B cell (primary cell): ENCODE data around the gene S100A1. TPM values are rescaled to one million over a fixed set of nuclear protein-coding genes. Genes with fewer than 3 reads are reported as not detected.

ENCODE experiments used
- ATAC-seq: fragments of 200-7000 bp; cut with Tn5 transposase; one replicate; pipeline ENCODE4 v1.10.0; 2021; ENCODE audit warnings: low read depth, mild to moderate bottlenecking, moderate number of reproducible peaks, moderate library complexity
- CTCF ChIA-PET: fragments of 350-600 bp; sonication (Branson Sonifier 250); formaldehyde crosslinking; loops from one replicate; lab custom pipeline; 2021; ENCODE audit warnings: antibody characterized with exemption, inconsistent platforms; lab: Charles Lee
- POLR2A ChIA-PET: fragments of 350-600 bp; sonication (Branson Sonifier 250); formaldehyde crosslinking; loops from one replicate; lab custom pipeline; 2021; ENCODE audit warnings: antibody characterized with exemption; lab: Charles Lee
- DNase-seq: peaks from one replicate; pipeline ENCODE4 v3.0.0; 2013
- H2AFZ ChIP-seq: 2 replicates; pipeline ENCODE4 v1.6.1; 2012; ENCODE audit warnings: mild to moderate bottlenecking, low read depth, low read length; ENCODE audit not compliant: insufficient read depth, poor library complexity, severe bottlenecking
- H3K27ac ChIP-seq, 2 donors: 1 replicate in 1 of 2; 2 replicates in 1 of 2; pipeline ENCODE4 v1.5.1; 2012 to 2013; ENCODE audit warnings: low read length in 2 of 2, mild to moderate bottlenecking in 2 of 2, moderate library complexity in 1 of 2
- H3K27me3 ChIP-seq, 4 experiments: fragments of 200-600 bp in 1 of 4; sonication (generic) in 1 of 4; replicated peaks in 1 of 4; 1 replicate in 2 of 4; 2 replicates in 2 of 4; pipeline versions ENCODE4 v1.6.1 to v1.7.0; 2013 to 2016; ENCODE audit warnings: low read length in 3 of 4, mild to moderate bottlenecking in 2 of 4, mixed read lengths in 1 of 4, moderate library complexity in 1 of 4; ENCODE audit not compliant: insufficient read depth in 4 of 4, control insufficient read depth in 3 of 4; ENCODE audit errors: control extremely low read depth in 1 of 4
- H3K36me3 ChIP-seq, 2 experiments: replicated peaks in 1 of 2; 1 replicate in 1 of 2; 2 replicates in 1 of 2; pipeline versions ENCODE4 v1.6.1 to v1.7.1; 2013; ENCODE audit warnings: low read length in 1 of 2; ENCODE audit not compliant: insufficient read depth in 2 of 2, control insufficient read depth in 1 of 2; ENCODE audit errors: control extremely low read depth in 1 of 2, extremely low read depth in 1 of 2
- H3K4me1 ChIP-seq, 2 donors: fragments of 200-600 bp in 1 of 2; sonication (generic) in 1 of 2; 1 replicate in 1 of 2; 2 replicates in 1 of 2; pipeline versions ENCODE4 v1.5.1 to v1.6.1; 2013 to 2017; ENCODE audit warnings: low read length in 2 of 2; ENCODE audit not compliant: control insufficient read depth in 2 of 2, insufficient read depth in 2 of 2
- H3K4me2 ChIP-seq: replicated peaks from 2 replicates; pipeline ENCODE3; 2012; ENCODE audit warnings: mild to moderate bottlenecking, low read depth, low read length; ENCODE audit not compliant: poor library complexity, severe bottlenecking
- H3K4me3 ChIP-seq, 5 experiments: fragments of 200-600 bp in 1 of 5; sonication (generic) in 1 of 5; 1 replicate in 3 of 5; 2 replicates in 2 of 5; pipeline versions ENCODE4 v1.5.1 to v1.7.0; 2011 to 2016; ENCODE audit warnings: low read length in 4 of 5, mild to moderate bottlenecking in 4 of 5, low read depth in 2 of 5, control low read depth in 1 of 5, moderate library complexity in 1 of 5; ENCODE audit not compliant: insufficient read depth in 1 of 5; ENCODE audit errors: control extremely low read depth in 1 of 5, extremely low read depth in 1 of 5
- H3K79me2 ChIP-seq: fragments of 200-600 bp; sonication (generic); one replicate; pipeline ENCODE4 v1.6.0; 2016; ENCODE audit warnings: low read length; ENCODE audit not compliant: control insufficient read depth, insufficient read depth
- H3K9ac ChIP-seq: fragments of 200-600 bp; sonication (generic); 2 replicates; pipeline ENCODE4 v1.6.1; 2017; ENCODE audit warnings: mild to moderate bottlenecking, low read length, moderate library complexity
- H3K9me3 ChIP-seq, 3 donors: one replicate each; pipeline versions ENCODE4 v1.6.1 to v1.7.1; 2013; ENCODE audit warnings: low read length in 2 of 3; ENCODE audit not compliant: control insufficient read depth in 2 of 3, insufficient read depth in 1 of 3; ENCODE audit errors: control extremely low read depth in 1 of 3
- H4K20me1 ChIP-seq: 2 replicates; pipeline ENCODE4 v1.6.0; 2012; ENCODE audit warnings: mild to moderate bottlenecking, low read length; ENCODE audit not compliant: insufficient read depth, control insufficient read depth, poor library complexity, severe bottlenecking
- H3K27ac Mint-ChIP-seq: one replicate; pipeline ENCODE4 v1.8.0; 2021; ENCODE audit warnings: mixed read lengths
- H3K27me3 Mint-ChIP-seq: one replicate; pipeline ENCODE4 v1.8.0; 2021; ENCODE audit warnings: mixed read lengths
- H3K4me1 Mint-ChIP-seq: one replicate; pipeline ENCODE4 v1.8.0; 2021; ENCODE audit warnings: mixed read lengths
- H3K4me3 Mint-ChIP-seq: one replicate; pipeline ENCODE4 v1.8.0; 2021; ENCODE audit warnings: mixed read lengths
- H3K9me3 Mint-ChIP-seq: one replicate; pipeline ENCODE4 v1.8.0; 2022; ENCODE audit warnings: mixed read lengths; ENCODE audit not compliant: insufficient read depth
- CTCF ChIP-seq: fragments of 200-600 bp; IDR thresholded peaks from one replicate; pipeline ENCODE4 v1.8.0; 2022; ENCODE audit warnings: antibody characterized with exemption, mild to moderate bottlenecking
- EZH2 ChIP-seq: IDR thresholded peaks from 2 replicates; pipeline ENCODE4 v1.6.1; 2012; ENCODE audit warnings: borderline replicate concordance, low read depth, mild to moderate bottlenecking, moderate library complexity, low read length; ENCODE audit not compliant: insufficient read depth, poor library complexity, severe bottlenecking
- WGBS: methylation state at CpG from one replicate; pipeline ENCODE4 v1.1.5; 2013; ENCODE audit warnings: missing lambda C conversion rate; ENCODE audit not compliant: insufficient coverage; 5-methylcytosine and 5-hydroxymethylcytosine counted together
- intact Hi-C: fragments of 100-400 bp; cut with micrococcal nuclease; formaldehyde crosslinking; loops from one replicate; pipeline ENCODE4 v1.10.0; 2022
- polyA plus RNA-seq: library from polyadenylated mRNA; depleted of rRNA; stranded (reverse); fragments of >200 nt; gene quantifications from 2 replicates; pipeline ENCODE4 v1.2.3, GENCODE V29; 2012
- total RNA-seq, 2 donors: library from RNA; stranded (reverse); fragments of 120-200 nt in 1 of 2; gene quantifications; 1 replicate in 1 of 2; 2 replicates in 1 of 2; pipeline versions ENCODE4 v1.2.3 to v1.2.4, GENCODE V29; 2013 to 2022

The S100A1 gene
- total and polyA plus RNA-seq, 2 donors (not counting 1 experiment from before 2014, with no cell fraction given) = not detected

DNA sequence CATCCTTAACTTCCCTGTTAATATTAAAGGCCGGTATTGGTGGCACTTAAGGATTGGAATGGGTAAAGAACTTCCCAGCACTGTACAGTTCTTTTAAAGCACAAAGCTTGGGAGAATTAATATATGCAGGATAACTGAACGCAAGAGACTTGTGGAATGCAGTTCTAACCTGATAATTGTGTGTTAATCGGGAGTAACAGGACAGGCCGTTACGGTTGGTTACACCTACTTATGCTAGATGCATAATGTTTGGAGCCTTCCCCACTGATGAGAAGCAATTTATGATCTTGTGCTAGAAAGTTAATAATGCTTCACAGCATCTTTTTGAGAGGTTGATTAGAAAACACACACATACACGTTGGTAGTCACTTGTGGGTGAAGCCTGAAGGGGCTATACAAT is 12.6 kb downstream of the S100A1 start:
- no peak for ATAC-seq
- no peak overlapping the region for H3K27ac Mint-ChIP-seq
- CTCF ChIA-PET = no interaction called here
- Histone ChIP-seq H3K4me1 (peaks cover 2 to 4% of the 10 kb centered on the region in 2 donors), H3K27me3 (no peaks in the 10 kb centered on the region), H3K4me3 (no peak overlapping the region), H3K79me2 (peaks cover 72% of the 10 kb centered on the region), H3K9ac (no peak overlapping the region), H3K27ac (no peak overlapping the region), H2AFZ (no peak overlapping the region), H3K36me3 (peaks cover 58 to 97% of the 10 kb centered on the region in 2 experiments), H4K20me1 (peaks cover 24% of the 10 kb centered on the region), H3K4me2 (no peak overlapping the region), H3K9me3 (no peaks in the 10 kb centered on the region)
- no peaks in the 10 kb centered on the region for H3K27me3 Mint-ChIP-seq
- DNase-seq = no peak
- no peak overlapping the region for H3K4me3 Mint-ChIP-seq
- peaks cover 33% of the 10 kb centered on the region for H3K4me1 Mint-ChIP-seq
- TF ChIP-seq EZH2 (no peak), CTCF (no peak)
- intact Hi-C loops = no loop called here
- 100% methylated on average over 2 of the region's 6 CpGs for WGBS
- H3K9me3 Mint-ChIP-seq = no peaks in the 10 kb centered on the region
- POLR2A ChIA-PET = no interaction called here

DNA sequence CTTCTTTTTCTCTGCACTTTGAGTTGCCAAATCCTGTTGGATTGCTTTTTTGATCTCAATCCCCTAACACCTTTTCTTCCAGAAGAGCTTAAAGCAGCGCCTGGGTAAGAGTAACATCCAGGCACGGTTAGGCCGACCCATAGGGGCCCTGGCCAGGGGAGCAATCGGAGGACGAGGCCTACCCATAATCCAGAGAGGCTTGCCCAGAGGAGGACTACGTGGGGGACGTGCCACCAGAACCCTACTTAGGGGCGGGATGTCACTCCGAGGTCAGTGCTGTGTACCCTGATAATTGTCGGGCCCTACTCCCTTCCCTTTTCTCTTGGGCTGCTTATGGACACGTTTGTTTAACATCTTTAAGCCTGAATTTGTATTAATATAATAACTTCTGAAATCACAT is 13.9 kb downstream of the S100A1 start:
- Mint-ChIP-seq H3K9me3 (no peaks in the 10 kb centered on the region), H3K27ac (no peak overlapping the region), H3K4me1 (peaks cover 24% of the 10 kb centered on the region), H3K27me3 (no peaks in the 10 kb centered on the region), H3K4me3 (no peak overlapping the region)
- Histone ChIP-seq H4K20me1 (peaks cover 22% of the 10 kb centered on the region), H3K4me2 (no peak overlapping the region), H3K4me3 (no peak overlapping the region), H3K4me1 (no peaks in the 10 kb centered on the region), H3K79me2 (peaks cover 59% of the 10 kb centered on the region), H3K27me3 (no peaks in the 10 kb centered on the region), H3K9me3 (no peaks in the 10 kb centered on the region), H2AFZ (no peak overlapping the region), H3K9ac (no peak overlapping the region), H3K36me3 (peaks cover 52 to 96% of the 10 kb centered on the region in 2 experiments), H3K27ac (no peak overlapping the region)
- ATAC-seq = no peak
- DNase-seq = no peak
- 100% methylated on average over 5 of the region's 11 CpGs for WGBS
- ChIA-PET POLR2A (no interaction called here), CTCF (no interaction called here)
- intact Hi-C loops = no loop called here
- TF ChIP-seq EZH2 = no peak
- TF ChIP-seq CTCF = no peak
